SU-DHL-6 (cell line): Measurements from ENCODE around the gene RETREG1.

Source experiments
- CTCF ChIP-seq: fragments of 200-600 bp; sonication (generic); IDR thresholded peaks from one replicate; pipeline ENCODE4 v1.5.1; 2017; ENCODE audit warnings: antibody characterized with exemption, mild to moderate bottlenecking, low read length, moderate library complexity; ENCODE audit not compliant: insufficient read depth, poor library complexity, severe bottlenecking
- EZH2phosphoT487 ChIP-seq: fragments of 200-600 bp; sonication (generic), shearing (Covaris generic); conservative IDR thresholded peaks from 2 replicates; pipeline ENCODE4 v1.6.1; 2018; ENCODE audit warnings: mild to moderate bottlenecking, antibody characterized with exemption, low read length, moderate library complexity, mixed read lengths

- TF ChIP-seq CTCF (no peak), EZH2phosphoT487 (no peak)
Observed at GRCh38 chr5:16589658-16590057, 27.1 kb downstream of the RETREG1 start.
